HUES64 (cell line): ENCODE results near the gene GRK6. TPM values are rescaled to one million over a fixed set of nuclear protein-coding genes. Genes with fewer than 3 reads are reported as not detected.

Experiments
- H3K27ac ChIP-seq: 2 replicates; pipeline ENCODE4 v1.7.0; 2013; ENCODE audit warnings: low read depth, low read length, inconsistent platforms
- H3K27me3 ChIP-seq: 2 replicates; pipeline ENCODE4 v1.6.1; 2013; ENCODE audit warnings: mild to moderate bottlenecking, low read length; ENCODE audit not compliant: insufficient read depth
- H3K36me3 ChIP-seq: 2 replicates; pipeline ENCODE4 v1.6.1; 2013; ENCODE audit warnings: mild to moderate bottlenecking, low read length; ENCODE audit not compliant: insufficient read depth
- H3K4me1 ChIP-seq: 2 replicates; pipeline ENCODE4 v1.6.1; 2013; ENCODE audit warnings: mild to moderate bottlenecking, low read length, moderate library complexity; ENCODE audit not compliant: insufficient read depth
- H3K4me3 ChIP-seq: 2 replicates; pipeline ENCODE4 v1.5.1; 2013; ENCODE audit warnings: mild to moderate bottlenecking, low read length, moderate library complexity
- H3K9ac ChIP-seq: 2 replicates; pipeline ENCODE4 v1.6.1; 2013; ENCODE audit warnings: mild to moderate bottlenecking, low read depth, low read length
- H3K9me3 ChIP-seq: 2 replicates; pipeline ENCODE4 v1.6.1; 2013; ENCODE audit warnings: low read depth, low read length; ENCODE audit not compliant: insufficient read depth
- WGBS: fragments of 150-250, 120-280 bp; methylation state at CpG from one replicate; pipeline ENCODE4 v1.1.7; 2013; ENCODE audit warnings: missing lambda C conversion rate; 5-methylcytosine and 5-hydroxymethylcytosine counted together
- polyA plus RNA-seq, 2 experiments: library from polyadenylated mRNA; stranded (reverse); fragments of 50-300 nt; gene quantifications; one replicate each; pipeline ENCODE4 v1.2.3, GENCODE V29; 2013

Gene GRK6
- 25.2 TPM for polyA plus RNA-seq (2013, experiment 1 of 2)
- 29.3 TPM for polyA plus RNA-seq (2013, experiment 2 of 2)

DNA sequence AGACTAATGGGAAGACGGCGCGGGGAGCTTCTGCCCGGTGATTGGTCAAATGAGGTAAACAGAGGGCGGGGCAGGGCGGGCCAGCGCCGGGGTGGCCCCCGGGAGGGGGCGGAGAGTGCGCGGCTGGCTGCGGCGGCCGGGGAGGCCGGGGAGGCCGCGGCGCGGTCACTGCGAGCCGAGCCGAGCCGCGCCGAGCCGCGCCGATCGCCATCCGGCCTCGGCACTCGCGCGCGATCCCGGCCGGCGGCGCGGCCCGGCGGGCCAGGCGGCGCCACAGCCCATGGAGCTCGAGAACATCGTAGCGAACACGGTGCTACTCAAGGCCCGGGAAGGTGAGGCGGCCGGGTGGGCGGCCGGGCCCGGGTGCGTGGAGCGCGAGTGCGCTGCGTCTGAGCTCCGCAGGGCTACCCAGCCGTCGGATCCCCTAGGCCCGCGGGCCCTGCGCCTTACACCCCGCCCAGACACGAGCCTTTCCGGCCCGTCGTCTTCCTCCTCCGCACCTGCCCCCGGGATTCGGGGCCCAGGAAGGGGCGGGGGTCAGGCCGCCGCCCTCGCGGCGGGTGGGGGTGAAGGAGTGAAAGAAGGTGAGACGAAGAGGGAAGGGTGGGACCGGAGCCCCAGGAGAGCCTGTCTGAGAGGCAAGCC, at the start of gene GRK6:
Gene GRK6, plus strand, starts transcription at position 111 of the 645 bp plus-strand sequence. Its CDS starts 170 bp downstream, at position 281.
- Histone ChIP-seq H3K9me3 (no peaks in the 10 kb centered on the region), H3K9ac (peak within 1 kb of the TSS; percentile 96), H3K4me1 (peaks cover 15% of the 10 kb centered on the region), H3K27ac (peak within 1 kb of the TSS; percentile 99), H3K4me3 (peak within 1 kb of the TSS; percentile 87), H3K36me3 (peaks cover 8% of the 10 kb centered on the region), H3K27me3 (no peaks in the 10 kb centered on the region)
- under 1% methylated on average over 82 of the region's 82 CpGs for WGBS

DNA sequence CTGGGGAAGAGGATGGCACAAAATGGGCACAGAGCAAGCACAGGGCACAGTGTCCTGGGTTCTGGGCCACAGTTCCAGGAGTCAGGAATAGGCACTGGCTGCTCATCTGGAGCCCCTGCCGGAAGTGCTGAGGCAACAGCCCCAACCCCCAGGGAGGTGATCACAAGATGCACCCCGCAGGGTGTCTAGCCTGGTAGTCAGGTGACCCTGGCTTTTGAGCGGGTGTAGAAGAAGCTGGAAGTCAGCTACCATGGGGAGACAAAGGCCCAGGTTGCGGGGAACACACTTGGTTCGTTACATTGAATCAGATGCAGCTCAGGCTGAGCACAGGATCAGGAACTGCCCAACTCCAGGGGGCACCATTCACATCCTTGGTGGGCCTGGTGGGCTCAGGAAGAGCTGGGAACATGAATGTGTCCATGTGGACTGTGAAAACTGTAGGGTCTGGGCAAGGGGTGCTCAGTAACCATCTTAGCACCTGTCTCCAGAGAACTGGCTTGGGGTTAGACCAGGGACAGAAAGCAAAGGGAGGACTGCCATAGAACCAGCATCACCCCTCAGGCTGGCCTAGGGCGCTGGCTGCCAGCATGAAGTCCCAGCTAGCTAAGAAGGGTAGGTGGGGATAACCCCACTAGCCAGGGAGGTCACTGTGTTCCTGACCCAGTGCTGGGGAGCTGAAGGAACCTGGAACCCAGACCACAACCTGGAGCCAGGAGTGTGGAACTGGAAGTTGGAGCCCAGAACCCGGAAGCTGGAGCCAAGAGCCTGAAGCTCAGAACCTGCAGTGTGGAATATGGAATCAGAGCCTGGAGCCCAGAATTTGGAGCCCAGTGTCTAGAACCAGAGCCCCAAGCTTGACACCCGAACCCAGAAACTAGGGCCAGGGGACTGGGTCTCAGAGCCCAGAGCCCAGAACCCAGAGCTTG, 48.4 kb upstream of the GRK6 start:
- H3K27me3 ChIP-seq = no peaks in the 10 kb centered on the region
- H3K36me3 ChIP-seq = no peaks in the 10 kb centered on the region
- H3K9ac ChIP-seq = no peak overlapping the region
- 92% methylated on average over 8 of the region's 8 CpGs for WGBS
- peaks cover 7% of the 10 kb centered on the region; the same call in 1 of the 2 replicates for H3K4me1 ChIP-seq
- no peaks in the 10 kb centered on the region for H3K9me3 ChIP-seq
- no peak overlapping the region for H3K27ac ChIP-seq
- no peak overlapping the region for H3K4me3 ChIP-seq

DNA sequence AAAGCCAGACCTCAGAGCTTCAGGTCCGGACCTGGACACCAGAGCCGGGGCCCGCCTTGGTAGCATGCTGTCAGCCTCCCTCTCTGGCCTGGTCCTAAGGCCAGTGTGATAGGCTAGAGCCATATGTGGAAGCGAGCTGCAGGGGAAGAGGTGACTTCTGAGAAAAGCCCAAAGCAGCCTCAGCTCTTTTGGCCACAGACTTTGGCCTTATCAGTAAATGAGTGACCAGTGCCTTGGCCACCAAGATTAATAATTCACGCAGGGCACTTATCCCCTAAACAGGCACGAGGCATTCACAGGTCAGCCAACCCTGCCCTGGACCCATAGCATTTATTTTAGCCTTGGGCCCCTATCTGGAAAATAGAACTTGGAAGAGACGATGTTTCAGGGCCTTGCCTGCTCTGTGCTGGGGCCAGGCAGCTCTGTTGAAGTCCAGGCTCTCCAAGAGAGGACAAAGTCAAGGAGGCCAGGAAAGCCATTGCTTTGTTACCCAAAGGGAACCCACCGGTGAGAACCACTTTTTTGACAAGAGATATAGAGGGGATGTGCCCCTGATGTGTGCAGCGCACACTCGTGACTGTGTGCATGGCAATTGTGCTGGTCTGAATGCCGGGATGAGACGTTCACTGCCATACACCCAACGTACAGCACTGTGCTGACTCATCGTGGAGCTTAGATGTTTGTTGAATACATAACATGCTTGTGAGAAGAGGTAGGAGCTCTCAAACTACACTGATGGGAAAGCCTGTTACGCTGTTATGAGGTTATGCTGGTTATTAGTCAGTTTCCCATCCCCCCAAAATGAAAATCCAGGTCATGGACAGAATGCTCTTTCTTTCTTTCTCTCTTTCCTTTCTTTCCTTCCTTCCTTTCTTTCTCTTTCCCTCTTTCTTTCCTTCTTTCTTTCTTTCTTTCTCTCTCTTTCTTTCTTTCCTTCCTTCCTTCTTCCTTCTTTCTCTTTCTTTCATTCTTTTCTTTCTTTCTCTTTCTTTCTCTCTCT, 47.3 kb upstream of the GRK6 start:
- peaks cover 2% of the 10 kb centered on the region; the same call in 1 of the 2 replicates for H3K27me3 ChIP-seq
- 92% methylated on average over 14 of the region's 15 CpGs for WGBS
- no peak overlapping the region for H3K4me3 ChIP-seq
- H3K9me3 ChIP-seq = no peaks in the 10 kb centered on the region
- no peaks in the 10 kb centered on the region for H3K36me3 ChIP-seq
- H3K4me1 ChIP-seq = no peaks in the 10 kb centered on the region
- H3K27ac ChIP-seq = no peak overlapping the region
- no peak overlapping the region for H3K9ac ChIP-seq

DNA sequence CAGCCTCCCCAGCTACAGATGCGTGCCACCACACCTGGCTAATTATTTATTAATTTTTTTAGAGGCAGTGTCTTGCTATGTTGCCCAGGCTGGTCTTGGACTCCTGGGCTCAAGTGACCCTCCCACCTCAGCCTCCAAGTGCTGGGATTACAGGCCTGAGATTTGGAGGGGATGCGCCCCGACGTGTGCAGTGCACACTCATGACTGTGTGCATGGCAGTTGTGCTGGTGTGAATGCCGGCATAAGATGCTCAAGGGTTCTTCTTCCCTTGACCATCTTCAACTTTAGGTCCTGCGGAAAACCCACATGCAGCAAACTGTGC, 45.7 kb upstream of the GRK6 start:
- H3K36me3 ChIP-seq = no peaks in the 10 kb centered on the region
- H3K9me3 ChIP-seq = no peaks in the 10 kb centered on the region
- WGBS = 92% methylated on average over 6 of the region's 6 CpGs
- H3K9ac ChIP-seq = no peak overlapping the region
- peaks cover 2% of the 10 kb centered on the region; the same call in 1 of the 2 replicates for H3K27me3 ChIP-seq
- H3K27ac ChIP-seq = no peak overlapping the region
- H3K4me1 ChIP-seq = no peaks in the 10 kb centered on the region
- no peak overlapping the region for H3K4me3 ChIP-seq

DNA sequence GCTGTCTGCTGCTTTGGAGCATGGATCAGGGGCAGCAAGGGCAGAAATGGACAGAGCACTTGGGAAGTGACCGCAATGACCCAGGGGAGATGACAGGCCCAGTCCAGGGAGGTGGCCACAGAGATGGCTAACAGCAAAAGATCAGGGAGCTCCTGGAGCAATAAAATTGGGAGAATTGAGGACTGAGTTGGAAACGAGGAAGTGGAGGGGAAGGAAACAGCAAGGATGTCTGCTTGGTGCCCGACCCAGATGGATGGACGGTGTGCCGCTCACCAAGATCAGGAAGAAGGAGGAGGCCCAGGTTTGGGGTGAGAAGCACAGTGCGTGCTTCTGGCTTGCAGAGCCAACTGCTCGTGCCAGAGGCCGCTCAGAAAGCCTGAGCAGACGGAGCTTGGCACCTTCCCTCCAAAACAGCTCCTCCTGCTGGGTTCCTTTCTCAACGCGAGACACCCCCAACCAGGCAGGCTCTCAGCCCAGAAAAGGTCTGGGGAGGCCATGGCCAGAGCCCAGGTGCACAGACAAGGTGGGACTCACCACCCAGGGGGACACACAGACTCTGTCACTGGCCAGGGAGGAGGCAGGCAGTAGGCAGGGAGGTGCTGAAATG, 44.0 kb upstream of the GRK6 start:
- Histone ChIP-seq H3K9me3 (no peaks in the 10 kb centered on the region), H3K27ac (no peak overlapping the region), H3K36me3 (no peaks in the 10 kb centered on the region), H3K9ac (no peak overlapping the region), H3K4me1 (no peaks in the 10 kb centered on the region), H3K27me3 (peaks cover 2% of the 10 kb centered on the region; the same call in 1 of the 2 replicates), H3K4me3 (no peak overlapping the region)
- WGBS = 71% methylated on average over 11 of the region's 11 CpGs

DNA sequence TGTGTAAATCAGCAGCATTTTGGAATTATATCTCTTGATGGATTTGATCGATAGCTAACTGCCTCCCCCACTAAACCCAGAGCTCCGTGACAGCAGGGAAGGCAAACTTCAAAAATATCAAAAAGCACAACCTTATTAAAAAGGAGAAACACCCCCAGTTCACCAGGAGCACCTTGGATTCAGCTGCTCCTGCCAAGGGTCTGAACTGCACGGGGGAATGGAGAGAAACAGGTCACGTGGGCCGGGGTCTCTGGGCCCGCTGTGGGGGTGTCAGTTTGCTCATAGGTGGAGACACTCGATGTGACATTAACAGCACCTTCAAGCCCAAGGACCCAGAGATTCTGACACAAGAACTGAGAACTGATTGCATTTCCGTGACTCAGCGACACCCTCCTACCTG, 43.3 kb upstream of the GRK6 start:
- Histone ChIP-seq H3K27me3 (peaks cover 2% of the 10 kb centered on the region; the same call in 1 of the 2 replicates), H3K4me3 (no peak overlapping the region), H3K36me3 (no peaks in the 10 kb centered on the region), H3K27ac (no peak overlapping the region), H3K4me1 (no peaks in the 10 kb centered on the region), H3K9ac (no peak overlapping the region), H3K9me3 (no peaks in the 10 kb centered on the region)
- 94% methylated on average over 9 of the region's 9 CpGs for WGBS

DNA sequence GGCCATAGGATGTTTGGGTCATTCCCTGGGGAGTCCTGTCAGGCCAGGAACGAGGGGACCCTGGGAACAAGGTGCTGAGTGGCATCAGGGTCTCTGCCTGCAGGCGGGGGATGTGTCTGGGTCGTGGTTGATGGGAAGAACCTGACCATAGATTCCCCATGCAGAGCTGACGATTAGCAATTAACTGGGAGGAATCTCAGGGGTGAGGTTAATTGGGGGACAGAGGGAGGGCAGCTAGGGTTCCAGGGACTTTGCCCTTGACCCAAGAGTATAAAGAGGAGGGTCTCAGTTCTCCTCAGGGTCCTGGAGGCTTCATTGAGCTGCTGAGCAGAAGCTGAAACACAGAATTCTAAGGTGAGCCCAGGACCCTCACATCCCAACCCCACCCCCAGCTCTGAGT, 42.3 kb upstream of the GRK6 start, which contains the start of gene SLC34A1:
Gene SLC34A1, plus strand, starts transcription at position 301 of the 400 bp plus-strand sequence. CDS start 1,308 bp downstream, outside the sequence.
- H3K9me3 ChIP-seq = no peaks in the 10 kb centered on the region
- no peaks in the 10 kb centered on the region for H3K4me1 ChIP-seq
- 79% methylated on average over 4 of the region's 4 CpGs for WGBS
- peaks cover 8% of the 10 kb centered on the region; the same call in 1 of the 2 replicates for H3K27me3 ChIP-seq
- H3K4me3 ChIP-seq = no peak within 1 kb of the TSS
- no peak within 1 kb of the TSS for H3K27ac ChIP-seq
- H3K36me3 ChIP-seq = no peaks in the 10 kb centered on the region
- H3K9ac ChIP-seq = no peak within 1 kb of the TSS

DNA sequence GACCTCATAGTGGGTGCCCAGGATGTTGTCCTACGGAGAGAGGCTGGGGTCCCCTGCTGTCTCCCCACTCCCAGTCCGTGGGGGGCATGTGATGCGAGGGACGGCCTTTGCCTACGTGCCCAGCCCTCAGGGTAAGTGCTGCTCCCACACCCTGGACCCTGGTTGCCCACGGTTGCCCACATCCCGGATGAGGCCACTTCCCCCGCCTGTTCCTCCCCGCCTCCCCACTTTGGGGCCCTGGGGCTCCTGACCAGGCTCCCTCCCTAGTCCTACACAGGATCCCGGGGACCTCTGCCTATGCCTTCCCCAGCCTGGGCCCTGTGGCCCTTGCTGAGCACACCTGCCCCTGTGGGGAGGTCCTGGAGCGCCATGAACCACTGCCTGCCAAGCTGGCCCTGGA, 40.8 kb upstream of the GRK6 start:
- WGBS = 88% methylated on average over 11 of the region's 11 CpGs
- no peak overlapping the region for H3K9ac ChIP-seq
- H3K27ac ChIP-seq = no peak overlapping the region
- no peaks in the 10 kb centered on the region; the same call in 1 of the 2 replicates for H3K4me1 ChIP-seq
- H3K36me3 ChIP-seq = no peaks in the 10 kb centered on the region
- H3K9me3 ChIP-seq = no peaks in the 10 kb centered on the region
- H3K27me3 ChIP-seq = peaks cover 20% of the 10 kb centered on the region
- no peak overlapping the region for H3K4me3 ChIP-seq

DNA sequence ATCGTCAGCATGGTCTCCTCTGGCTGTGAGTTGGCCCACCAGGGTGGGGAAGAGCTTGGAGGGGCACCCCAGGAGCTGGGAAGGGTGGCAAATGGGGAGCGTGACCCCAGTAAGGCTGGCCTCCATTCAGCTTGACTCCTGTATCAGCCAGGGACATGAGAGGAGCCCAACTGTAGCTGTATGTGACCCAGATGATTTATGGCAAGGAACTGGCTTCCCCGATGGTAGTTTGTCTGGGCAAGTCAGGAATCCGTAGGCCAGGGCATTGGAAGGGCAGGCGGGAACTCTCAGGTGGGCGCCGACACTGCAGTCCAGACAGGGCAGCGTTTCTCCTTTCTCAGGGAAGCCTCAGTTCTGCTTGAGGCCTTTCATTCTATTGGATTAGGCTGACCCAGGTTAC, 39.9 kb upstream of the GRK6 start:
- Histone ChIP-seq H3K27me3 (peaks cover 20% of the 10 kb centered on the region), H3K27ac (no peak overlapping the region), H3K9ac (no peak overlapping the region), H3K9me3 (no peaks in the 10 kb centered on the region), H3K4me3 (no peak overlapping the region), H3K36me3 (no peaks in the 10 kb centered on the region), H3K4me1 (no peaks in the 10 kb centered on the region; the same call in 1 of the 2 replicates)
- WGBS = 90% methylated on average over 8 of the region's 8 CpGs

DNA sequence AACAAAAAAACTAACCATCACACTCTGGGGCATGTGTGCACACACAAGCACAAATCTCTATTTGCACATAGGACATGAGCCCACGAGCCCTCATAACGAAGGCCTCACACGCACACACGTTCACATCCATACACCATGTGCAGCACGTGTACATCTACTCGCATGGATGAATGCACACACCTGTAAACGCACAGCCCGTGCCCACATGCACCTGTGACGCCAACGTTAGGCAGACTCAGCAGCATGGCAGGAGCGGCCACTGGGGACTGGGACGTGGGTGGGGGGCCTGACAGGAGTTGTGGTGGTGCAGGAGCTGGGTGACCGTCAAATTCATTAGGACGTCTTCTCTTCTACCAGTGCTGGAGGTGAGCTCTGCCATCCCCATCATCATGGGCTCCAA, 39.1 kb upstream of the GRK6 start:
- Histone ChIP-seq H3K4me3 (no peak overlapping the region), H3K4me1 (no peaks in the 10 kb centered on the region; the same call in 1 of the 2 replicates), H3K9me3 (no peaks in the 10 kb centered on the region), H3K27ac (no peak overlapping the region), H3K9ac (no peak overlapping the region), H3K27me3 (peaks cover 20% of the 10 kb centered on the region), H3K36me3 (no peaks in the 10 kb centered on the region)
- WGBS = 92% methylated on average over 14 of the region's 14 CpGs
